Muscle of arm (tissue), 12 donors: ENCODE data around the gene FCN3. TPM values are rescaled to one million over a fixed set of nuclear protein-coding genes. Genes with fewer than 3 reads are reported as not detected.
"Not testable (repeated sequence)": the region's sequence is repeated elsewhere in the genome, so short reads cannot be mapped to it uniquely, and the experiment has no call there.

Source experiments
- DNase-seq: peaks from one replicate; pipeline ENCODE4 v3.0.0-alpha.2; 2013
- polyA plus RNA-seq, 12 donors: library from polyadenylated mRNA; unstranded; fragments of 120-200 nt; gene quantifications; one replicate each; pipeline ENCODE4 v1.2.1, GENCODE V29; 2013; ENCODE audit not compliant: insufficient read length in 12 of 12

The FCN3 gene
- polyA plus RNA-seq, 12 donors = 0.16 to 0.73 (median 0.39) TPM; not detected in 2

- DNase-seq = no peak
These were observed 24.8 kb upstream of the FCN3 start for GRCh38 chr1:27399251-27400025.

DNA sequence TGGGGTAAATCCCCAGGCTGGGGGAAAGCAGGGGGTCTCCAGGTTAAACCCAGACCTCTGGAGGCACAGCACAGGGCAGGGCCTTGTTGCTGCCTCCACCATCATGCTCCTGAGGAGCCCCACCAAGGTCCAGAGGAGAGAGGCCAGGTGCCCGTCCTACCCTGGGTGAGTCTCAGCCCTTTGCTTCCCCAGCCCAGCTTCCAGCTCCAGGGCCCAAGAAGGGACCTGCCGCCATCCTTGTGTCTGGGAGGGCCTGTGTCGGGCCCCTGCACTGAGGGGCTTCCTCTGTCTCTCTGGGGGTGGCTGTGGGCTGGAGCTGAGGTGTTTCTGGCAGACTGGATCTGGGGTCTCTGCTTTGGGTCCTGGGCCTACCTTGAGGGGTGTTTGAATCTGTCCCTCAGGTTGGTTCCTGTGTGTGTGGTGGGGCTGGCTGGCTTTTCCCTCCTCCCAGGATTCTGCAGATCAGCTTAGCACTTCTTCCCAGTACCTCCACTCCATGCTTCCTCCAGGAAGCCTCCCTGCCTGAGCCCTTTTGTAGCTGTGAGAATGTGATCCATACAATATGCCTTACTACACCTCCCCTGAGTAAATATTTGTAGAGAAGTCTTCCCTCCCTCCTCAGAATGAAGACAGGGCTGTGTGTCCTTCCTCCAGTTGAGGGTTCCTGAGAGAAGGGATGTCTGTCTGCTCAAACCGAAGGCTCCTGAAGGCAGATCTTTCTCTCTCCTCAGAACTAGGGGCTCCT, 24.0 kb upstream of the FCN3 start:
- no peak for DNase-seq

- no peak for DNase-seq
These were observed 23.1 kb upstream of the FCN3 start for GRCh38 chr1:27397749-27398148.

DNA sequence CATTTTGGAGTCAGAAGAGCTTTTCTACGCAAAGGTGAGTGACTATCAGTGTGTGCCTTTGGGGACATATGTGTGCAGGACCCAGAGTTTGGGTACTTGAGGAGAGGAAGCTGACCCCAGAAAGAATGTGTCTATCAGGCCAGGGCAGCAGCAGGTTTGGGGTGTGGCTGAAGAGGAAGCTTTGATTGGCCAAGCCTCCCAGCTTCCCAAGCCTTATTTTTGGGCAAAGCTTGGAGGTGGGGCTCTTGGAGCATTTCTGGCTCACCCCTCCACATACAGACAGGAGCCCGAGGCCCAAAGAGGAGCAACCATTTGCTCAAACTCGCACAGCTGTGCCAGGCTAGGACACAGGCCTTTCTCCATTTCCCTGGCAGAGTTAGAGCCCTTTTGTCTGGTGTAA, 22.5 kb upstream of the FCN3 start:
- no peak for DNase-seq

GRCh38 chr1:27395441-27396195, 21.0 kb upstream of the FCN3 start:
- peak; percentile 74 for DNase-seq

DNA sequence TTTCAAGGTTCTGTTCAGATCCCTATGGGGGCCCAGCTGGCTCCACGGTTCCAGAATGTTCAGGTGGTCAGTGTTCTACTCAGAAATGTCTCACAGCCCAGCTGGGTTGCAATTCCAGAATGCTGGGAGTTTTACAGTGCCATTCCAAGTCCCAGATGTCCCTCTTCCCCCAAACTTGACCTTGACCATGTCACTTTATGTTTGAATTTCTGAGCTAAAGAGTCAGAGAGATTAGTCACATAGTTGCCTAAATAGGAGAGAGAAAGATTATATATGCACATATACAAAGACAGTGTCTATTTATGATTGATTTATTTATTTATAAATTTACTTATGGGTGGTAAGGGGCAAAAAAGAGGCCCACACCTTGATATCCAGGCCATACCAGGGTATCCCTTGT, 20.3 kb upstream of the FCN3 start:
- DNase-seq = no peak

DNA sequence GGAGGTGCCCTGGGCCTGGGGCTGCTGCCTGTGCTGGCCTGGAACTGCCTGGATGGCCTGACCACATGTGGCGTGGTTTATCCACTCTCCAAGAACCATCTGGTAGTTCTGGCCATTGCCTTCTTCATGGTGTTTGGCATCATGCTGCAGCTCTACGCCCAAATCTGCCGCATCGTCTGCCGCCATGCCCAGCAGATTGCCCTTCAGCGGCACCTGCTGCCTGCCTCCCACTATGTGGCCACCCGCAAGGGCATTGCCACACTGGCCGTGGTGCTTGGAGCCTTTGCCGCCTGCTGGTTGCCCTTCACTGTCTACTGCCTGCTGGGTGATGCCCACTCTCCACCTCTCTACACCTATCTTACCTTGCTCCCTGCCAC, 19.6 kb upstream of the FCN3 start:
- DNase-seq = no peak

- no peak for DNase-seq
These were observed 19.1 kb upstream of the FCN3 start for GRCh38 chr1:27393641-27394281.

GRCh38 chr1:27392778-27393635, 18.4 kb upstream of the FCN3 start:
- no peak for DNase-seq

- peak; percentile 86 for DNase-seq
These were observed 17.6 kb upstream of the FCN3 start, which contains the start of gene GPR3 for GRCh38 chr1:27392096-27392777. GPR3 (plus strand) TSS chr1:27392622; CDS start chr1:27393799, 1,177 bp downstream.

GRCh38 chr1:27391511-27392095, 17.0 kb upstream of the FCN3 start:
- DNase-seq = no peak

GRCh38 chr1:27388337-27389005, 13.8 kb upstream of the FCN3 start:
- DNase-seq = no peak

GRCh38 chr1:27384797-27385196, 10.2 kb upstream of the FCN3 start:
- not testable (repeated sequence) for DNase-seq

GRCh38 chr1:27383661-27384060, 9.0 kb upstream of the FCN3 start:
- DNase-seq = no peak

GRCh38 chr1:27383039-27383605, 8.5 kb upstream of the FCN3 start, which contains the start of gene CD164L2:
CD164L2 (minus strand) TSS chr1:27383333; CDS start chr1:27383239, 94 bp downstream.
- DNase-seq = no peak

GRCh38 chr1:27381969-27382762, 7.5 kb upstream of the FCN3 start:
- no peak for DNase-seq

DNA sequence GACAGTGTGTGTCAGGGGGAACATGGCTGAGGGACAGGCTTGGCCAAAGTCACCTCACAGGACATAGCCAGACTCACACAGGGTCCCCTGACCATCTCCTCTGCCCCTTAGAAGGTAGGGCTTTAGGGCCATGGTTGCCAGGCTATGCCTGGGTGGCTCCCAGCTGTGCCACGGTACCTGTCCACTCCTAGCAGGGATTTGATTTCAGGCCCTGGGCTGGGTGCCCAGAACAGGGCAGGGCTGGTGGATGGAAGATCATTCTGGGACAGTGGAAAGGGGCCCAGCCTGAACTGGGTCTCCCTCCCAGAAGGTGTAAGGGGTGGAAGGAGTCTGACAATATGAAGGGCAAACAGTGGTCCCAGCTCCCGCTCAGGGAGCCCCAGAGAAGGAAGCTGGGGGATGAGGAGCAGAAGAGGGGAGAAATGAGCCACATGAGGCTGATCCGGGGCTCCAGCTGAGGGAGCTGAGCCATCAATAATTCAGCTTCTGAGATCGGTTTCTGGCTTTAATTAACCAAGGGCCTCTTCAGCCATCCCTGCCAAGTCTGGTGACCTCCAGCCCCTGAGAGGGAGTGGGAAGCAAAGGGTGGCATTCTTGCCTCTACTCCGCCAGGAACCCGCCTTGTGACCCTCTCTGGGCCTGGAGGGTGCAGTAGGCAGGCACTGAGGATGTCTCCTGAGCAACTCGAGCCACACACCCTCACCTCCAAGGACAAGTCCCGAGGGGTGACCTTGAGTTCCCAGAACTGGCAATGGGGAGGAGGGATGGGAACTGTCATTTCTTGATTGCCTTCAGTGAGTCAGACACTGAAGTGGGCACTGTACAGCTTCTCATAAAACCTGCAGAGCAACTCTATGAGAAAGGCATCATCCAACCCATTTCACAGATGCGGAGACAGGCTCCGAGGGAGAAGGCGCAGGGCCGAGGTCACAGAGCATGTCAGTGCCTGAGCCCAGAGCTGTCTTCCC, 6.4 kb upstream of the FCN3 start:
- DNase-seq = no peak
